ENCODE results near the gene OR9Q1.

Gene OR9Q1

DNA sequence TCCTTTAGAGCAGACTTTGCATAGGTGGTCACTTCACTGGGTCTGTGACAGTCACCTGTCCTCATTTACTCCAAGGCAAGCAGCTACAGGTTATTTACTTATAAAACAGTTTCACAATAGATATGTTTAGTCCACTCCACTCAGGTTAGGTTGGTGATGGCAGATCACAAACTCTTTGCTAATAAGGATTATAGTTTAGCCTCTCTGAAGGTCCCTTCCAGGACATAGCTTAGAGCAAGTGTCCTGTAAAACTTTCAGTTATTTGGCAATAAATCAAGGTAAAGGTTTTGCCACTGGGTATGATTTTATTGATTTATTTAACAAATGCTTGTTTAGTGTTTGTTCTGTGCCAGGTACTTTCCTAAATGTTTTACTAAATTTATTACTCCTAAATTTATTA, 15.9 kb downstream of the OR9Q1 start:
- Histone ChIP-seq H3K9ac (ENCODE audit: low read depth, low read length) (no peak overlapping the region), H3K4me1 (ENCODE audit: control insufficient read depth, insufficient read depth, low read length) (no peaks in the 10 kb centered on the region), H3K4me3 (ENCODE audit: low read depth, low read length) (no peak overlapping the region), H3K9me3 (ENCODE audit: control insufficient read depth, insufficient read depth, low read length) (no peaks in the 10 kb centered on the region), H3K27me3 (ENCODE audit: control insufficient read depth, insufficient read depth, low read length) (no peaks in the 10 kb centered on the region), H3K36me3 (ENCODE audit: control insufficient read depth, insufficient read depth, low read length) (no peaks in the 10 kb centered on the region)

DNA sequence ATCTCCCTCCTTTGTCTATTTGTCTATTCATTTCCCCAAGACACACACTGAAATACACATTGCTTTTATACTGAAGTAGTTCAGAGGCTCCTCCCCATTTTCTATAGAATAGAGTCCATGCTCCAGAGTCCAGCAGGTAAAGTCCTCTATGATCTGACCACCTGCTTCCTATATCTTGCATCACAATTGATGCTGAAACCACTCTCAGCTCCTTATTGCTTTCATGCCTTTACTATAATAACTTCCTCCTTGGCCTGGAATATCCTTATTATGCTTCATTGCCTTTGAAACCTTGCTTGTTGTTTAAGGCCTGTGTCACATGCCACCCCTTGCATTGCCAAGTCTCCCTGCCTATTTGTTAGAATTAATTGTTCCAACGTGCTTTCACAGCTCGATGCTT, 19.7 kb downstream of the OR9Q1 start:
- Histone ChIP-seq H3K4me1 (ENCODE audit: control insufficient read depth, insufficient read depth, low read length) (no peaks in the 10 kb centered on the region), H3K27me3 (ENCODE audit: control insufficient read depth, insufficient read depth, low read length) (no peaks in the 10 kb centered on the region)

DNA sequence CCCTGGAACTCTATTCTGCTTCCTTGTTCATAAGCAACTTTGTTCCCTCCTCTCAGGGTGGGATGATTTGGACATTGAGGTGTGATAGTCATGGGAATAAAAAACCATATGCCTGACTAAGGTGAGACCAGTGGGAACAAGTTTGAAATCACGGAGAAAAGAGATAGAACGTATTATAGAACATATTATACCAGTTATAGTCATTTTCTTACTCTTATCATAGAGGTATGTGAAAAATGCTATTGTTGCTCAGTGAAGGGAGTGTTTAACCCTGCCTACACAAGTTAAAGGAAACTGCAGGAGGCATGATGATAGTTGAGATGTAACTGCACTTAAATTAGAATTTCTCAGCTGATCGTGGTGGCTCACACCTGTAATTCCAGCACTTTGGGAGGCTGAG, 22.6 kb downstream of the OR9Q1 start:
- Histone ChIP-seq H3K4me3 (ENCODE audit: low read depth, low read length) (no peak overlapping the region), H3K9ac (ENCODE audit: low read depth, low read length) (no peak overlapping the region), H3K36me3 (ENCODE audit: control insufficient read depth, insufficient read depth, low read length) (no peaks in the 10 kb centered on the region), H3K9me3 (ENCODE audit: control insufficient read depth, insufficient read depth, low read length) (no peaks in the 10 kb centered on the region), H3K27me3 (ENCODE audit: control insufficient read depth, insufficient read depth, low read length) (no peaks in the 10 kb centered on the region), H3K4me1 (ENCODE audit: control insufficient read depth, insufficient read depth, low read length) (no peaks in the 10 kb centered on the region)

More for the DNA sequence above, 19.7 kb downstream of the OR9Q1 start:
- Histone ChIP-seq H3K36me3 (ENCODE audit: control insufficient read depth, insufficient read depth, low read length) (no peaks in the 10 kb centered on the region), H3K4me3 (ENCODE audit: low read depth, low read length) (no peak overlapping the region), H3K9ac (ENCODE audit: low read depth, low read length) (no peak overlapping the region), H3K9me3 (ENCODE audit: control insufficient read depth, insufficient read depth, low read length) (no peaks in the 10 kb centered on the region)

DNA sequence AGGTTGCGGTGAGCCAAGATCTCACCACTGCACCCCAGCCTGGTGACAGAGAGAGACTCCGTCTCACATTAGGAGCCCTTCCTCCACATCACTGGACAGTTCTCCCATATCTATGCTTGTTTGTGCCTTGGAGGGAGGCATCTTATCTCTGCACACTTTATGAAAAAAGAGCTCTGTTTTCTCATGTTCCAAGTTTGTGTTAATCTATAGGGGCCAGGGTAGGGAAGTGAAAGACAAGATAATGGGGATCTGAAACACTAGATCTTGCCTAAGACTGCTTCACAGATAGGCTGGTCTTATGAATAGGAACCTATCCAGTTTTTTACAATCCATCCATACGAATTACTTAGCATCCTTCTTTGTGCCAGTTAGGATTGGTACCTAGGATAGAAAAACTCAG, 24.1 kb downstream of the OR9Q1 start:
- Histone ChIP-seq H3K9ac (ENCODE audit: low read depth, low read length) (no peak overlapping the region), H3K36me3 (ENCODE audit: control insufficient read depth, insufficient read depth, low read length) (no peaks in the 10 kb centered on the region), H3K9me3 (ENCODE audit: control insufficient read depth, insufficient read depth, low read length) (no peaks in the 10 kb centered on the region), H3K4me3 (ENCODE audit: low read depth, low read length) (no peak overlapping the region), H3K27me3 (ENCODE audit: control insufficient read depth, insufficient read depth, low read length) (no peaks in the 10 kb centered on the region), H3K4me1 (ENCODE audit: control insufficient read depth, insufficient read depth, low read length) (no peaks in the 10 kb centered on the region)

DNA sequence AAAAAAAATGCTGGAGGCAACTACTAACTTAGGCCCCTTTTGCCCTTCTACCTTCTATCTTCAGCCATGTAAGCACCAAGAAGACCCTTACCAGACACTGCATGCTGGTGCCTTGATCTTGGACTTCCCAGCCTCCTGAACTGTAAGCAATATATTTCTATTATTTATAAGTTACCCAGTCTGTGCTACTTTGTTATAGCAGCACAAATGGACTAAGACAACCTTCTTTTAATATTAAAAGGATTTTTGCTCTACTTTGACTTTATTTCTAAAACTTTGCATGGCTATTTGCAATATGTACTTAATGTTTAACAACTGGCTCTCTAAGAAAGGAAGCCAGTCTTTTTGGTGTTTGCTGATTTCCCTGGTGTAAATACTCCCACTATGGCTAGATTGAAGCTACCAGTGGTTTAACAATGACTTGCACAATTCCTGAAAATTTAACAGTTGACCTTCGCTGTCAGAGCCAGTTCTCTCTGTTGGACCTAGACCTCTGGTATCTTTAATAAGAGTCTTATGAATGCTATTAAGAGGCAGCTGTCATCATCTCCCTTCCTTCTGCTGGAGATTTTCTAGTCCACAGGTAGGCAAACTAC, 32.2 kb downstream of the OR9Q1 start:
- H3K4me3 ChIP-seq (ENCODE audit: low read depth, low read length) = no peak overlapping the region
- no peaks in the 10 kb centered on the region for H3K36me3 ChIP-seq (ENCODE audit: control insufficient read depth, insufficient read depth, low read length)
- H3K4me1 ChIP-seq (ENCODE audit: control insufficient read depth, insufficient read depth, low read length) = peaks cover 7% of the 10 kb centered on the region
- H3K9me3 ChIP-seq (ENCODE audit: control insufficient read depth, insufficient read depth, low read length) = no peaks in the 10 kb centered on the region
- no peak overlapping the region for H3K9ac ChIP-seq (ENCODE audit: low read depth, low read length)
- H3K27me3 ChIP-seq (ENCODE audit: control insufficient read depth, insufficient read depth, low read length) = no peaks in the 10 kb centered on the region

DNA sequence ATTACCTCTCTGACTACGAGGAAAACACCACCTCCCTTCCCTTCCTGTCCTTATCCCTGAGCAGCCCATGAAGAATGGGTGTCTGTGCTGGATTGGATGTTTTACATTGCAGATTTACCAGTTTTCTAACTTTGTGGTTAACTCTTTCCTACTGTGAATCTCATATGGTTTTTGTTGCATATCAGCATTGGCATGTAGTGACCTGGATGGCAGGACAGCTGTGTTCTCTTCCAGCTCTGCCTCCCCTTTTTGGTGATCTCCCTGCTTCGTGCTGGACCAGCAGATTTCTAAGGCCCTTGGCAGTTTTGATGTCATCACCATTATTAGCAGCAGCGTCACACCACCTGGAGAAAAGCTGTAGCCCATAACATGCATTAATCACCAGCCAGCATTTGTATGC, 33.8 kb downstream of the OR9Q1 start:
- Histone ChIP-seq H3K9ac (ENCODE audit: low read depth, low read length) (no peak overlapping the region), H3K4me3 (ENCODE audit: low read depth, low read length) (no peak overlapping the region), H3K36me3 (ENCODE audit: control insufficient read depth, insufficient read depth, low read length) (no peaks in the 10 kb centered on the region), H3K4me1 (ENCODE audit: control insufficient read depth, insufficient read depth, low read length) (peaks cover 20% of the 10 kb centered on the region), H3K9me3 (ENCODE audit: control insufficient read depth, insufficient read depth, low read length) (no peaks in the 10 kb centered on the region), H3K27me3 (ENCODE audit: control insufficient read depth, insufficient read depth, low read length) (no peaks in the 10 kb centered on the region)

DNA sequence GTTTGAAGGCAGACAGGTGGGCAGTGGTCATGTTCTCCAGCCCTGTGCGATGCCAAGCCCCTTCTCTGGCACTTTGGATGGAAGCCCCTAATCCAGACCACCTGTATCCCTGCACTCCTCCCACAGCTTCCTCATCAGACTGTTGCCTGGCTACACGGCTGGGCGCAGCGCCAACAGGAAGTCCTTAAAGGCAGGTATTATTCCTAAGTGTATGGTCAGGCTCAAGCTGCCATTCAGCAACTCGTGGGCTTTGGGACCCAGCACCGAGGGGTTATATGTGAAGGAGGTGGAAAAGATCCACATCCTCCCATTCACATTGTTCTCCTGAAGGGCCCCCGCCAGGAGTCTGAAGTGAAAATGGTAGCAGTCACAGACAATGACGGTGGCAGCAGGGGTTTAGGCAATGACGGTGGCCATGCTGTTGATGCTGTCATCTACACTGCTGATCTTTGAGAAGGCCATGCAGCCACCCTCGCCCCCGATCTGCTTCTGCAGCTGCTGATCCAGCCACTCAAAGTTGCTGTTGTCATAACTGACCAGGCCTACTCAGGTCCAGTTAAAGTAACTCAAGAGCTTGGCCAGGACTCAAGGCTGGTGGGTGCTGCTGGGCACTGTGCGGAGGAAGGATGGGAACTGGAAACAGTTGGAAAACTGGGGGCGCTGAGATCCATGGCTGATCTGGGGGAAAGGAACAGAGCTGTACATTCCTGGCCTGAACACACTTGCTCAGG, 34.8 kb downstream of the OR9Q1 start:
- H3K4me3 ChIP-seq (ENCODE audit: low read depth, low read length) = no peak overlapping the region
- H3K9ac ChIP-seq (ENCODE audit: low read depth, low read length) = no peak overlapping the region
- no peaks in the 10 kb centered on the region for H3K9me3 ChIP-seq (ENCODE audit: control insufficient read depth, insufficient read depth, low read length)
- H3K27me3 ChIP-seq (ENCODE audit: control insufficient read depth, insufficient read depth, low read length) = no peaks in the 10 kb centered on the region
- H3K36me3 ChIP-seq (ENCODE audit: control insufficient read depth, insufficient read depth, low read length) = no peaks in the 10 kb centered on the region
- H3K4me1 ChIP-seq (ENCODE audit: control insufficient read depth, insufficient read depth, low read length) = peaks cover 20% of the 10 kb centered on the region

DNA sequence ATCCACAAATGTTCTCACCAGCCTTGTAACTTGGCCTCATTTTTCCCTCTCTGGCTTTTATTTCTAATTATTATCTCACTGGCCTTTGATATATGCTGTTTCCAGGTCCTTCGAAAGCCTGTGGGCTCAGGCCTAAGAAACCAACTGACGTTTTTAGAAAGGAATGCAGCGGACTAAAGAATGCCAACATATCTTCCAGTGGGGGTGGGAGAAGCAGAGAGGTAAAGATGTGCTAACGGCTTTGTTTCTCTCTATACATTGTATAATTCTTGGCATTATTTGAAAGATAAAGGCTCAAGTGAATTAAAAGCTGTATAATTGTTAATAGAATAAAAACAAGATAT, 35.3 kb downstream of the OR9Q1 start:
- no peaks in the 10 kb centered on the region for H3K9me3 ChIP-seq (ENCODE audit: control insufficient read depth, insufficient read depth, low read length)
- peaks cover 20% of the 10 kb centered on the region for H3K4me1 ChIP-seq (ENCODE audit: control insufficient read depth, insufficient read depth, low read length)
- no peaks in the 10 kb centered on the region for H3K27me3 ChIP-seq (ENCODE audit: control insufficient read depth, insufficient read depth, low read length)
- H3K4me3 ChIP-seq (ENCODE audit: low read depth, low read length) = no peak overlapping the region
- no peaks in the 10 kb centered on the region for H3K36me3 ChIP-seq (ENCODE audit: control insufficient read depth, insufficient read depth, low read length)
- no peak overlapping the region for H3K9ac ChIP-seq (ENCODE audit: low read depth, low read length)

DNA sequence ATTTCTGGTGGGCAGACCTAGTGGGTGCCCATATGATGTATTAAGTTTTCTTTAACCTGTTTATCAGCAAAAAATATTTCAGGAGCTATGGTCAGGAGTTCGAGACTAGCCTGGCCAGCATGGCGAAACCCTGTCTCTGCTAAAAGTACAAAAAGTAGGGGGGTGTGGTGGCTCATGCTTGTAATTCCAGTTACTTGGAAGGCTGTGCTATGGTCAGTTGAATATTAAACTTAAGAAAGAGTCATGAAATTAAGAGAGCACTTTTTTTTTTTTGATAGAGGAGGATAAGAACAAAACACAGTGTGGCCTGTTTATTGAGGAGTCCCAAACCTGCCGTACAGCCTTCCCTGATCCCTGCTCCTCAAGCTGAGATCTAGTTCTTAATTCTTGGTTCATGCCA, 36.9 kb downstream of the OR9Q1 start:
- no peak overlapping the region for H3K4me3 ChIP-seq (ENCODE audit: low read depth, low read length)
- no peaks in the 10 kb centered on the region for H3K9me3 ChIP-seq (ENCODE audit: control insufficient read depth, insufficient read depth, low read length)
- H3K4me1 ChIP-seq (ENCODE audit: control insufficient read depth, insufficient read depth, low read length) = peaks cover 20% of the 10 kb centered on the region
- H3K36me3 ChIP-seq (ENCODE audit: control insufficient read depth, insufficient read depth, low read length) = no peaks in the 10 kb centered on the region
- H3K27me3 ChIP-seq (ENCODE audit: control insufficient read depth, insufficient read depth, low read length) = no peaks in the 10 kb centered on the region
- no peak overlapping the region for H3K9ac ChIP-seq (ENCODE audit: low read depth, low read length)

DNA sequence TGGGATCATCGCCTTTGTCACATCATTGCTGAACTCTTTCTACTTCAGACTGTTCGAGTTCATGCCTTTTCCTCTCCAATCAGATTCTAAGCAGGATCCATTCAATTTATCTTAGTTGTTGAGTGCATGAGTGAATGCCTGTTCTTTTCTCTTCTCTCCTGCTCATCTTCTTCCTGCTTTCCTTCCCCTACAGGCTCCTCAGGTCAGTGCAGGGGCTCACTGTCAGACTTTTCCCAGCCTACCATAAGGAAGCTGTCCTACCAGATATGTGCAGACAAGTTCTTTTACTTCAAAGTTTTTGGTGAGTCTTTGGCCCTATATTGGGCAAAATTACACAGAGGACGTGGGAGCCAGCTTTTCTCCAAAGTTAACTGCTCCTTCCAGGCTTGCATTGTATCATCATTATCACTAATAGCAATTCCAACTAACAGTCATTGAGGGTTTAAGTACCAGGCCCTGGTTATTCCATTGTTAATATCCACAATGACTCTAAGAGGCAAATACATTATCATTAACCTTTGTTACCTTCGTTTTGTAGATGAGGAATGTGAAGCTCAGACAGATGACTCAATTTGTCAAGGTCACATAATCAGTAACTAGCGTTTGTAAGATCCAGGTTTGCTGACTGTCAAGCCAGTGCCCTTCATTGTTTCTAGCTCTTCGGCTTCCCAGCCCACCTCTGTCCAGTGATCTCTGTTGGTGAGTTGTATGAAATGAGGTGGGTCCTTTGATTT, 37.4 kb downstream of the OR9Q1 start:
- peaks cover 20% of the 10 kb centered on the region for H3K4me1 ChIP-seq (ENCODE audit: control insufficient read depth, insufficient read depth, low read length)

DNA sequence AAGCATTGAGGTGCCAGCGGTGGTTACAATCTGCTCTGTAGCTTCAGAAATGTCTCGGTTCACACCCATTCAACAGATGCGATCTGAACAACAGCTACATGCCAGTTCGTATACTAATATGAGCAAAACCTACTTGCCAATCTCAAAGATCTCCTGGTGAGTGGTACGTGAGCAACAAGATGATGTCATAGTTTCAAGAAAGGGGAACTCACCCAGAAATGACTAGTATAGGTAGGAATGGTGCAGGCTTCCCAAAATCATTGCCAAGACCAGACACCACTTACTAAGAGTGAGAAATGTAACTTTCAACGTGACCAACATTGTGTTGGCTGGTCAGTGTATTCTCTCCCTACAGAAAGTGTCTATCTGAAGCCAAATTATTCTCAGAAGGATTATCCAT, 38.1 kb downstream of the OR9Q1 start:
- H3K9me3 ChIP-seq (ENCODE audit: control insufficient read depth, insufficient read depth, low read length) = no peaks in the 10 kb centered on the region
- no peak overlapping the region for H3K9ac ChIP-seq (ENCODE audit: low read depth, low read length)
- H3K36me3 ChIP-seq (ENCODE audit: control insufficient read depth, insufficient read depth, low read length) = no peaks in the 10 kb centered on the region
- H3K27me3 ChIP-seq (ENCODE audit: control insufficient read depth, insufficient read depth, low read length) = no peaks in the 10 kb centered on the region
- H3K4me1 ChIP-seq (ENCODE audit: control insufficient read depth, insufficient read depth, low read length) = peaks cover 20% of the 10 kb centered on the region
- H3K4me3 ChIP-seq (ENCODE audit: low read depth, low read length) = no peak overlapping the region

More for the DNA sequence above, 37.4 kb downstream of the OR9Q1 start:
- Histone ChIP-seq H3K4me3 (ENCODE audit: low read depth, low read length) (no peak overlapping the region), H3K36me3 (ENCODE audit: control insufficient read depth, insufficient read depth, low read length) (no peaks in the 10 kb centered on the region), H3K9ac (ENCODE audit: low read depth, low read length) (no peak overlapping the region), H3K27me3 (ENCODE audit: control insufficient read depth, insufficient read depth, low read length) (no peaks in the 10 kb centered on the region), H3K9me3 (ENCODE audit: control insufficient read depth, insufficient read depth, low read length) (no peaks in the 10 kb centered on the region)

DNA sequence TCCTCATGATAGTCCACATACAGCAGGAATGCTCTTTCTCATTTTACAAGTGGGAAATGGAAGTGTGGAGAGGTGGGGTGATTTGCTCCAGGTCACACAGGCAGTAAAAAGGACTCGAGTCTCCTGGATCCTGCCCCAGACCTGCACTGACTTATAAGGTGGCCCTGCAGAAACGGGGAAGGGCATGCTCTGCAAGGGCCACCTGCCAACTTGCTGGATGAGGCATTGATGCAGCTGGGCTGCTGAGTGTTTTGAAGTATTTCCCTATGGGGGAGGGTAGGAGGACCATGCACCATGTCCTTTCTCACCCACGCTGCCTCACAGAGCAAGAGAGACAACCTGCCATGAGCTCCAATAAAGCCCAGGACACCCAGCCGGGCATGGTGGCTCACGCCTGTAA, 44.0 kb downstream of the OR9Q1 start:
- Histone ChIP-seq H3K4me1 (ENCODE audit: control insufficient read depth, insufficient read depth, low read length) (no peaks in the 10 kb centered on the region), H3K4me3 (ENCODE audit: low read depth, low read length) (no peak overlapping the region), H3K9ac (ENCODE audit: low read depth, low read length) (no peak overlapping the region), H3K9me3 (ENCODE audit: control insufficient read depth, insufficient read depth, low read length) (no peaks in the 10 kb centered on the region), H3K27me3 (ENCODE audit: control insufficient read depth, insufficient read depth, low read length) (no peaks in the 10 kb centered on the region), H3K36me3 (ENCODE audit: control insufficient read depth, insufficient read depth, low read length) (no peaks in the 10 kb centered on the region)
